Adrenal gland (tissue), 12 donors: Measurements from ENCODE around the gene BTBD9. TPM values are rescaled to one million over a fixed set of nuclear protein-coding genes. Genes with fewer than 3 reads are reported as not detected.

Source experiments
- DNase-seq, 7 donors: peaks; one replicate each; pipeline ENCODE4 v3.0.0-alpha.2; 2019 to 2020
- H3K27ac ChIP-seq, 5 donors: fragments of 200-600 bp; sonication (generic) in 4 of 5; 1 replicate in 3 of 5; 2 replicates in 2 of 5; pipeline versions ENCODE4 v1.5.1 to v1.8.0; 2016 to 2020; ENCODE audit warnings: mild to moderate bottlenecking in 1 of 5
- H3K27me3 ChIP-seq: fragments of 200-600 bp; 2 replicates; pipeline ENCODE4 v1.8.0; 2021
- H3K36me3 ChIP-seq, 2 donors: fragments of 200-600 bp; replicated peaks in 1 of 2; 1 replicate in 1 of 2; 2 replicates in 1 of 2; pipeline versions ENCODE4 v1.5.1 to v1.8.0; 2018 to 2022
- H3K4me1 ChIP-seq, 2 donors: fragments of 200-600 bp; replicated peaks in 1 of 2; 1 replicate in 1 of 2; 2 replicates in 1 of 2; pipeline versions ENCODE4 v1.5.1 to v1.8.0; 2018 to 2021
- H3K4me3 ChIP-seq, 4 donors: fragments of 200-600 bp; sonication (generic) in 3 of 4; one replicate each; pipeline ENCODE4 v1.5.1; 2016 to 2018
- H3K9me3 ChIP-seq, 3 donors: fragments of 200-600 bp; sonication (generic) in 1 of 3; replicated peaks in 1 of 3; 1 replicate in 2 of 3; 2 replicates in 1 of 3; pipeline versions ENCODE4 v1.5.1 to v1.8.0; 2016 to 2021
- CTCF ChIP-seq, 6 experiments: fragments of 450-650 bp in 4 of 6; fragments of 200-600 bp in 2 of 6; sonication (generic) in 1 of 6; IDR thresholded peaks; 1 replicate in 5 of 6; 2 replicates in 1 of 6; pipeline versions ENCODE4 v1.5.1 to v1.8.0; 2016 to 2021; ENCODE audit warnings: antibody characterized with exemption in 6 of 6, mild to moderate bottlenecking in 2 of 6, moderate library complexity in 1 of 6
- POLR2A ChIP-seq, 2 donors: fragments of 450-650 bp; IDR thresholded peaks; one replicate each; pipeline ENCODE4 v1.6.1; 2017; ENCODE audit warnings: antibody characterized with exemption in 2 of 2, mild to moderate bottlenecking in 2 of 2, moderate library complexity in 1 of 2
- WGBS, 4 donors: extraction: QIAGEN DNeasy Blood & Tissue Kit in 2 of 4; methylation state at CpG; one replicate each; pipeline versions ENCODE4 v1.1.5 to v1.1.7; 2013 to 2017; 5-methylcytosine and 5-hydroxymethylcytosine counted together
- intact Hi-C, 2 donors: fragments of 100-400 bp; cut with DNase I; formaldehyde crosslinking; loops; one replicate each; pipeline versions ENCODE4 v1.14.1 to v1.15.0; 2022 to 2023
- polyA plus RNA-seq, 3 donors: library from polyadenylated mRNA; stranded (reverse); fragments of 200-250 nt in 2 of 3; fragments of 350-450 nt in 1 of 3; fragmentation: Illumina TruSeq in 1 of 3; extraction: RNeasy Lipid Tissue Mini Kit (QIAGEN cat#74804) in 1 of 3; gene quantifications; one replicate each; pipeline ENCODE4 v1.2.3, GENCODE V29; 2013 to 2014
- total RNA-seq, 9 donors: library from RNA; depleted of rRNA in 4 of 9; stranded (reverse); fragments of >200 nt in 4 of 9; fragments of 120-200 nt in 1 of 9; fragmentation: NEBNext Ultra II Directional in 1 of 9; extraction: Animal tissue kit (Norgen Biotek cat#: 25700) in 1 of 9; gene quantifications; one replicate each; pipeline versions ENCODE4 v1.1.0 to v1.2.4, GENCODE V29; 2013 to 2023
- donor health status: healthy with polysubstance abuse.
- donor health status: Bipolar disorder and iron deficiency.
- donor health status: DM: yes; HTN: yes; CAD: no.
- donor health status: DM: no; HTN: no; CAD: no.
- donor health status: DM: no; HTN: no; CAD: no.
- donor health status: DM: yes; HTN: yes; CAD: no.

BTBD9 gene
- total and polyA plus RNA-seq, 12 donors: 2.4 to 29.6 (median 18.1) TPM

- H3K36me3 ChIP-seq: peaks cover 0 to 13% of the 10 kb centered on the region in 2 donors
- intact Hi-C loops: no loop called here
- no peaks in the 10 kb centered on the region for H3K4me1 ChIP-seq
- no peak overlapping the region for H3K27ac ChIP-seq
- TF ChIP-seq POLR2A (IDR thresholded peaks at IDR 0.05) (no peak), CTCF (IDR thresholded peaks at IDR 0.05) (no peak)
- no peak for DNase-seq
- no peak overlapping the region for H3K4me3 ChIP-seq
- H3K9me3 ChIP-seq: no peaks in the 10 kb centered on the region
- WGBS, 4 donors: 93 to 98% (median 97%) methylated on average over 9 to 10 of the region's 10 CpGs
- H3K27me3 ChIP-seq: no peaks in the 10 kb centered on the region
Observed at GRCh38 chr6:38156818-38157565, 482.7 kb downstream of the BTBD9 start.

GRCh38 chr6:38155621-38156204 lies 484.0 kb downstream of the BTBD9 start:
- Histone ChIP-seq H3K36me3 (peaks cover 0 to 13% of the 10 kb centered on the region in 2 donors), H3K4me3 (no peak overlapping the region), H3K27me3 (no peaks in the 10 kb centered on the region), H3K4me1 (no peaks in the 10 kb centered on the region), H3K9me3 (no peaks in the 10 kb centered on the region), H3K27ac (no peak overlapping the region)
- no peak for DNase-seq
- TF ChIP-seq POLR2A (IDR thresholded peaks at IDR 0.05) (no peak), CTCF (IDR thresholded peaks at IDR 0.05) (no peak)
- intact Hi-C loops: no loop called here
- 86 to 92% (median 88%) methylated on average over 6 of the region's 6 CpGs for WGBS, 4 donors

GRCh38 chr6:38155144-38155543 lies 484.6 kb downstream of the BTBD9 start:
- no peak for TF ChIP-seq CTCF (IDR thresholded peaks at IDR 0.05)
- TF ChIP-seq POLR2A (IDR thresholded peaks at IDR 0.05): no peak
- Histone ChIP-seq H3K27me3 (no peaks in the 10 kb centered on the region), H3K36me3 (peaks cover 0 to 13% of the 10 kb centered on the region in 2 donors), H3K9me3 (no peaks in the 10 kb centered on the region), H3K4me1 (no peaks in the 10 kb centered on the region), H3K4me3 (no peak overlapping the region), H3K27ac (no peak overlapping the region)
- 77 to 93% (median 83%) methylated on average over 7 to 9 of the region's 9 CpGs for WGBS, 4 donors
- intact Hi-C loops: no loop called here
- DNase-seq: peak in 1 of 7 donors; percentile 13

- 77 to 87% (median 83%) methylated on average over 5 to 8 of the region's 8 CpGs for WGBS, 4 donors
Observed at GRCh38 chr6:38154731-38155130, 485.0 kb downstream of the BTBD9 start.

More at GRCh38 chr6:38154731-38155130, 485.0 kb downstream of the BTBD9 start:
- Histone ChIP-seq H3K27ac (no peak overlapping the region), H3K9me3 (no peaks in the 10 kb centered on the region), H3K36me3 (peaks cover 0 to 13% of the 10 kb centered on the region in 2 donors), H3K27me3 (no peaks in the 10 kb centered on the region), H3K4me3 (no peak overlapping the region), H3K4me1 (no peaks in the 10 kb centered on the region)
- intact Hi-C loops: no loop called here
- DNase-seq: no peak
- no peak for TF ChIP-seq POLR2A (IDR thresholded peaks at IDR 0.05)
- no peak for TF ChIP-seq CTCF (IDR thresholded peaks at IDR 0.05)
